Measurements from ENCODE around the gene TMEM178A. TPM values are rescaled to one million over a fixed set of nuclear protein-coding genes. Genes with fewer than 3 reads are reported as not detected.

The TMEM178A gene
- total and polyA plus RNA-seq, 2 of the 8 experiments (the other 6 are each of a cell fraction or from before 2014, with no cell fraction given): 11.2 to 14.9 TPM

DNA sequence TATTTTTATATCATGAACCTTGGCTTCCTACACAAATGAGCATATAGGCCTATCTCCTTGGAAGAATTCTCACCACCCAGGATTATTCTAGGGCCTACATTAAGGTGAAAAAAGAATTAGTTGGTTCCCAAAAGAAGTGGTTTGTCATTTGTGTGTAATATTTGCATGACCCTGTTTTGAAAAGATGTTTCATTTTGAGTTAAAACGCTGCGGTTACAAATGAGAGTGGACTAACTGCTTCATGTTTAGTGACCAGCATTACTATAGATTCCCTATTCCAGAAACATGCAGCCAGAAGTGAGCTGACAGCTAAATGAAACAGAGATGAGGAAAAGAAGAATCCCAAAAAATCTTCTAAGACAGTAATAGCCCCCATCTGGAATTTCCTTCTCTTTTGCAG, 44.1 kb upstream of the TMEM178A start:
- H3K9ac ChIP-seq (replicated peaks in 1 of 4; ENCODE audit: extremely low read depth in 1 of 4, low read depth in 3 of 4, low read length in 3 of 4): no peak overlapping the region
- no peaks in the 10 kb centered on the region for H3K27me3 ChIP-seq (replicated peaks in 1 of 4; ENCODE audit: control insufficient read depth in 3 of 4, extremely low read depth in 1 of 4, insufficient read depth in 3 of 4, low read length in 3 of 4)
- no peaks in the 10 kb centered on the region for H3K79me2 ChIP-seq (ENCODE audit: control insufficient read depth in 1 of 2, insufficient read depth in 2 of 2, low read length in 2 of 2)
- CTCF ChIA-PET (ENCODE audit: partially characterized antibody): interaction anchor here (1.0 to 1.6 kb wide), 3 partner anchors 16 to 109 kb away, joined by 3 to 4 read pairs (median 3); no protein-coding TSS in a partner anchor
- 97% methylated on average over 2 of the region's 2 CpGs; no CpG with 5 or more reads in 1 of the 2 experiments for WGBS, 2 experiments (ENCODE audit: extremely low coverage in 1 of 2, insufficient coverage in 1 of 2, insufficient read length in 1 of 2, insufficient replicate concordance in 2 of 2, low coverage in 1 of 2, low lambda C conversion rate in 2 of 2, missing lambda C conversion rate in 1 of 2)
- H2BK5ac ChIP-seq (ENCODE audit: low read depth, low read length): no peak overlapping the region
- H2BK20ac ChIP-seq (ENCODE audit: low read length): no peak overlapping the region
- TF ChIP-seq CREB1 (IDR thresholded peaks at IDR 0.05) (no peak), SRF (IDR thresholded peaks at IDR 0.05; ENCODE audit: low read depth, low read length) (no peak), ASH2L (IDR thresholded peaks at IDR 0.05; ENCODE audit: low read length) (no peak), BCL11A (IDR thresholded peaks at IDR 0.05; ENCODE audit: low read depth in 2 of 2, low read length in 2 of 2) (no peak), RXRA (IDR thresholded peaks at IDR 0.05; ENCODE audit: insufficient read depth, low read depth, low read length) (no peak), NRF1 (IDR thresholded peaks at IDR 0.05; ENCODE audit: low read depth, low read length) (no peak), BACH1 (IDR thresholded peaks at IDR 0.05; ENCODE audit: low read length) (no peak), TAF1 (IDR thresholded peaks at IDR 0.05; ENCODE audit: low read depth, low read length) (no peak), ATF3 (IDR thresholded peaks at IDR 0.05; ENCODE audit: insufficient read depth, low read depth, low read length) (no peak), SAP30 (IDR thresholded peaks at IDR 0.05; ENCODE audit: insufficient read depth, insufficient replicate concordance, low read length) (no peak), MAFK (IDR thresholded peaks at IDR 0.05; ENCODE audit: low read depth, low read length) (no peak)
- no peak overlapping the region for H3K4me2 ChIP-seq (ENCODE audit: insufficient read depth in 1 of 2, low read depth in 2 of 2, low read length in 2 of 2)
- no peak overlapping the region for H3K27ac ChIP-seq (ENCODE audit: low read depth, low read length)
- no peak overlapping the region for H2BK120ac ChIP-seq (replicated peaks; ENCODE audit: low read depth, low read length)
- H3K9me3 ChIP-seq (ENCODE audit: insufficient read depth in 2 of 2, low read depth in 1 of 2, low read length in 1 of 2): no peaks in the 10 kb centered on the region
- no peaks in the 10 kb centered on the region for H3K23me2 ChIP-seq (ENCODE audit: low read depth, low read length)
- no peaks in the 10 kb centered on the region for H3K36me3 ChIP-seq (ENCODE audit: control insufficient read depth in 2 of 4, insufficient read depth in 4 of 4, low read length in 3 of 4)
- no peak overlapping the region for H3K56ac ChIP-seq (replicated peaks; ENCODE audit: insufficient read length, low read depth, low read length)
- H2BK15ac ChIP-seq (ENCODE audit: low read length): no peak overlapping the region
- no peak overlapping the region for H3K18ac ChIP-seq (ENCODE audit: extremely low read depth, low read length)
- H3K4ac ChIP-seq (replicated peaks; ENCODE audit: insufficient read length, low read depth, low read length): no peak overlapping the region
- FAIRE-seq (no peak), DNase-seq (ENCODE audit: low read depth in 1 of 2, low spot score in 2 of 2) (no peak)
- no peak overlapping the region for H2AK5ac ChIP-seq (ENCODE audit: low read depth, low read length)
- H3K14ac ChIP-seq (ENCODE audit: insufficient read length): no peak overlapping the region
- H2BK12ac ChIP-seq (ENCODE audit: low read depth, low read length): no peak overlapping the region
- no peak overlapping the region for H4K8ac ChIP-seq (ENCODE audit: extremely low read depth, insufficient read depth, low read length)
- no peak overlapping the region for H4K5ac ChIP-seq (ENCODE audit: insufficient read length, low read depth, low read length)
- POLR2A ChIA-PET (ENCODE audit: partially characterized antibody): no interaction called here
- no peak overlapping the region for H4K91ac ChIP-seq (replicated peaks; ENCODE audit: insufficient read length, low read length)
- H4K20me1 ChIP-seq (replicated peaks in 1 of 2; ENCODE audit: control insufficient read depth in 1 of 2, insufficient read depth in 2 of 2, low read length in 2 of 2): no peaks in the 10 kb centered on the region
- H3K79me1 ChIP-seq (ENCODE audit: low read depth, low read length): no peaks in the 10 kb centered on the region
- H2AFZ ChIP-seq (ENCODE audit: low read length): no peak overlapping the region
- H3K4me1 ChIP-seq (replicated peaks in 1 of 4; ENCODE audit: control insufficient read depth in 3 of 4, insufficient read depth in 4 of 4, low read length in 3 of 4): peaks cover 0 to 4% (median 0%) of the 10 kb centered on the region in 4 experiments; a peak in 1 of 7 replicates
- H3K4me3 ChIP-seq (ENCODE audit: extremely low read depth in 1 of 4, insufficient read depth in 2 of 4, low read depth in 3 of 4, low read length in 4 of 4): no peak overlapping the region
- H3K23ac ChIP-seq (ENCODE audit: insufficient read length): no peak overlapping the region

All from H1 (cell line).